HG03196 (cell line): ENCODE measurements around the gene MAD1L1.

Experiments used
- ATAC-seq: cut with Tn5 transposase; IDR thresholded peaks from one replicate; pipeline ENCODE4 v1.9.1; 2021; ENCODE audit not compliant: unreplicated experiment

The MAD1L1 gene

DNA sequence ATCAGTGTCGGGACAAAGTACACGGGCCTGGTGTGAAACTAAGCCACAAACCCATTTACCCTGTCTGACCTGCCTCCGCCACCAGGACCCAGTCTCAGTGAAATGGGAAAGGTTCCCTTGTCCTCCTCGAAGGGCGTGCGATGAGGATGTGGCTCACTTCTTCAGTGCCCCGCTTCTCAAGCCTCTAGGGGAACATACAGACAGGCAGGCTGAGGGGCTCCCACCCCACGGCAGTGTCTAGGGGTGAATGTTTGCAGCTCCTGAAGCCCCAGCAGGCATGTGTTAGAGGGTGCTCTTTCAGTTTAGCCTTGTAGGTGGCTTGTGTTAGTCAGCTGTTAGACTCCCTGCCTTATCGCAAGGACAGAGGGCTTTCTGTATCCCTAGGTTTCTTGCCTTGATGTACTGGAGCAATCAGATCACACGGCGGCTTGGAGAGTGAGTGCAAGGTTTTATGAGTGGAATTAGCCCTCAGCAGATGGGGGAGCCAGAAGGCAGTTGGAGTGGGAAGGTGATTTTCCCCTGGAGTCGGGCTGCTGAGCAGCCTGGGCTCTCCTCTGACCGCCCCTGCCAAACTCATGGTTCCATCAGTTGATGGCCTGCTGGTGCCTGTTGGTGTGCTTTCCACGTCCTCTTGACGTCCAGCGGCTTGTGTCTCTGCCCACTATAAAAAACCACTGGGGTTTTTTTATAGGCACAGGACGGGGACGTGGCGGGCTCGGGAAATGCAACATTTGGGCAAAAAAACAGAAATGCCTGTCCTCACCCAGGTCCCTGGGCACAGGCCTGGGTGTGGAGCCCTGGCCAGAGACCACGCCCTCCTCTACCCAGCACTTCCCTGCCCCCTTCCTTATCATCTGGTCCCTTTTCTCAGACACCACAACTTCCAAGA lies 10.0 kb upstream of the MAD1L1 start:
- no peak for ATAC-seq

DNA sequence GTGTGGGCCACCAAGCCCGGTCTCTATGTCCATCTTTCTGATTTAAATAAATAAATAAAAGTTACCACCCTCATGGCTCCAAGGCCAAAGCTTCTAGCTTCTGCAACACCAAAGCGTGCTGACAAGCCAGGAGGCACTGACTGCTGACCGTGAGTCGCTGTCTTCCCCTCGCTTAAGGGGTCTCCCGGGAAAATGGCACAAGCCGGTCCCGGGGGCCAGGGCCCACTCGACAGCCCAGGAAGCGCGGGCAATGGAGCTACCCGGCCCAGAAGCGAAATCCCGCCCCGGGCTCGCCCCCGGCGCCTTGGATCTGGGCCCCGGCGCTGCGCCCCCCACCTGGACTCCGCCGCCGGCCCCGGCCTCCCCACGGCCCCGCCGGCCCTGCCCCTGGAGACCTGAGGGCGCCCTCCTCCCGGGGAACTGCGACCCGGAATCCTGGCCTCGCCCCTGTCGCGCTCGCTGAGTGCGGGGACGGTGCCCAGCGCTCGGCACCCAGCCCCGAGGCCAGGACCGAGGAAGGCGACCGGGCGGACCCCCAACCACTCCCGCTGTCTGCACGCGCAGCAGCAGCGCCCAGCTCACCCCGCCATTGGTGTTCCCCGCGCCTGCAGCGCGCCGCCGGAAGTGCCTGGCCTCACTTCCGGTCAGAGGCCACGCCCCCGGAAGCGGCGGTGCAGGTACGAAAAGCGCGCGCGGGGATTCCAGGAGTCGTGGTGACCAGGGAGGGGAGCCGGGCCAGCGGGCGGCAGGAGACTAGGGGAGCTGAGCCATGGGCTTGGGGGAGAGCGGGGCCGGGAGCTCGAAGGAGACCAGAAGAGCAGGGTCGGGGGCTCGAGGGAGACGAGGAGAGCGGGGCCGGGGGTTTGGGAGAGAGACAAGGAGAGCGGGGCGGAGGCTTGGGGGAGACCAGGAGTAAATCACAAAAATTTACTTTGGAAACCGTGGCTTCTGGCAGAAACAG lies 9.1 kb upstream of the MAD1L1 start, which contains the start of the genes MRM2 and NUDT1:
TSS of gene MRM2 (minus strand) at position 626 of the 961 bp plus-strand sequence. CDS start at position 590, 36 bp downstream.
TSS of gene NUDT1 (plus strand) at position 647 of the 961 bp plus-strand sequence. CDS start 2,349 bp downstream, outside the sequence.
- peak; percentile 58 for ATAC-seq

DNA sequence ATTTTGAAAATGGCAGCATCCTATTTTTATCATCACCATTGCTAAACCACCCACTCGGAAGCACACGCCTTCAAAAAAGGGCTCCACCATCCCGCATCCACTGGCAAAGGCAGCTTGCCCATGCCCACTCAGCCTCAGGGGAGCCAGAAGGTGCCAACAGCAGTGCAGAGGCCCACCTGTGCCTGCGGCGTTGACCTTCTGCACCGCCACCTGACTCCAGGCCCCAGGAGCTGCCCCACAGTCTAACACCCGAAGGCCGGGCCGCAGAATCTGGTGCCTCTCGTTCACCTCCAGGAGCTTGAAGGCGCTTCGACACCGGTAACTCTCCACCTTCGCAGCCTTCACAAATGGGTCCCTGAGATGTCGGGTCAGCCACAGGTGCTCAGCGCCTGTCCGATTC lies 6.5 kb upstream of the MAD1L1 start:
- no peak for ATAC-seq

DNA sequence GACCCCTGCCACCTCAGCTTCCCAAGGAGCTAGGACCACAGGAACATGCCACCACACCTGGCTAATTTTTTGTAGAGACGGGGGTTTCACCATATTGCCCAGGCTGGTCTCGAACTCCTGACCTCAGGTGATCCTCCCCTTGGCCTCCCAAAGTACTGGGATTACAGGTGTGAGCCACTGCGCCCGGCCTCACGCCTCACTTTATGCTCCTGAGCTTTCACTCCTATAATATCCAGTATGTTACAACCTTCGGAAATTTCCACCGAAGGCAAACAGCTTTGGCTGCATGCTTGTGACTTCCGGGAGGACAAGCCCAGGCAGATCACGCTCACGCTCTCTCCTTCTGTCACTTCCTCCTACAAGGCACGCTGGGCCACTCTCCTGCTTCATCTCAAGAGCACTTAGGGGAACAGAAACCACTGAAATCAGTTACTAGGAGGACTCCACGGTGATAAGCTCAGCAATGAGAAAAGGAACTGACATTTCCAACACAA lies 4.4 kb upstream of the MAD1L1 start:
- peak; percentile 50 for ATAC-seq

DNA sequence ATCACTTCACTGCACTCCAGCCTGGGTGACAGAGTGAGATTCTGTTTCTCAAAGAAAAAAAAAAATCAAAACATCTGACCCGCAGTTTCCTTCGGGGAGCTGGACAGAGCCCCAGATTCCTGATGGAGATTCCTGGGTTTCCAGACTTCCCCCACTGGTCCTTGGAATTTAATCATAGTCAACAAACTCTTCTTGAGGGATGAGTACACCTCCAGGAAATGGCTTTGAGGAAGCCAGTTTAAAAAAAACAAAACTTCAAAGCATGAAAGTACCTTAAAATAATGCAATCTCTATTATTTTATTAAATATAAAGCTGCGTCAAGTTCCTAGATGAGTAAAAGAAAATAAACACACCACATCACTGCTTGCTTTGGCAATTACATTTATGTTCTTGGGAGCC lies 1.2 kb upstream of the MAD1L1 start:
- ATAC-seq: no peak

DNA sequence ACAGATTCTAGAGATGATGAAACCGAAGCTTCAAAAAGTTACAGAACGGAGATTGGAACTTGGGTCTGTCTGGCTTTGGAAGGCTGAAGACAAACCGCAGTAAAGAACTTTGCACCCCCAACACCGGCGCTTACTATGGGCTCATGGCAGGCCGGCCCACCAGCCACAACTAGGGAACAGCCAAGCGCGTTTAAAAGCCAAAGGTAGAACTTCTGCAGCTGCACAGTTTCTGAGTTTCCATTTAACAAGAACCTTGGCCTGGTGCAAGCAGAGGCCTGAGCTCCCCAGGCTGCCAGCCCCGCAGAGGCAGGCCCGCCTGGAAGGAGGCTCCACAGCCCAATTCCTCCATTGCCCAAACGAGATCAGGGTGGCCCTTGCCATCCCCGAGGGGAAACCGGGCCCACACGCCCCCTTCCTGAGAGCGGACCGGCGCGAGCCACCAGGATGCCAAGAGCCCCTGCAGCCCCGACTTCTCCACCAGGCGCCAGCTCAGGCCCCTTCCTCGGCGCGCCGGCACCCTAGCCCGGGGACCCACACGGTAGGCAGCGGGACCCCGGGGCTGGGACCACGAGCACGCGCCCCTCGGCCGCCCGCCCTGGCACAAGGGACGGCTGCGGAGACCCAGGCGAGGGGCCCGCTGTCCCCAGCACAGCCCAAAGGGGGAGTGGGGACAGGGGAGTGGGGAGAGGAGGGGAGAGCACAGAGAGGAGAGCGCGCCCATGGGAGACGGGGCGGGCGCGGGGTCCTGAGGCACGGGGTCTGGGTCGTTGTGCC lies 566 bp downstream of the MAD1L1 start:
- peak; percentile 30 for ATAC-seq

DNA sequence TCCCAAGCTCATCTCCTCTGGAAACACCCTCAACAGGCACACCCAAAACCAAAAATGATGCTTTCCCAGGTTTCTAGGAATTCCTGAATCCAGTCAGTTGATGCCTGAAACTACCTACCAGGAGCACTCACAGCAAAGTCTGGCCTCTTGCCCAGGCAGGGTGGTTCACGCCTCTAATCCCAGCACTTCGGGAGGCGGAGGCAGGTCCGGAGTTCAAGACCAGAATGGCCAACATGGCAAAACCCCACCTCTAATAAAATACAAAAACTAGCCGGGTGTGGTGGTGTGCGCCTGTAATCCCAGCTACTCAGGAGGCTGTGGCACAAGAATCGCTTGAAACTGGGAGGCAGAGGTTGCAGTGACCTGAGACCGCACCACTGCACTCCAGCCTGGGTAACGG lies 1.9 kb downstream of the MAD1L1 start:
- ATAC-seq: no peak

DNA sequence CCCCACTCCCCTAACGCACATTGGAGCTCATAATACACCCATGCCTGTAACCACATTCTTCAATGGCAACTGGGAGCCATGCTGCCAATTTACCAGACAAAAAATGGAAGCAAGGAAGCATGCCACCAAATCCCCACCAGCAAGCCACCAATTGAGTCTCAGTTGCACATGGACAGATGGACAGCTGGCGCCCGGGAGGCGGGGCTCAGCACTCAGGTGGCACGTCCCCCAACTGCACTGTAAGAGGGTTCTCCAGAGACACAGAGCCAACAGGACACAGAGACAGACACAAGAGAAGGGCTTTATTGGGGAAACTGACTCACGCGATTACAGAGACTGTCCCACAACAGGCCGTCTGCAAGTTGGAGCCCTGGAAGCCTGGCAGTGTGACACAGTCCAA lies 2.5 kb downstream of the MAD1L1 start:
- no peak for ATAC-seq

DNA sequence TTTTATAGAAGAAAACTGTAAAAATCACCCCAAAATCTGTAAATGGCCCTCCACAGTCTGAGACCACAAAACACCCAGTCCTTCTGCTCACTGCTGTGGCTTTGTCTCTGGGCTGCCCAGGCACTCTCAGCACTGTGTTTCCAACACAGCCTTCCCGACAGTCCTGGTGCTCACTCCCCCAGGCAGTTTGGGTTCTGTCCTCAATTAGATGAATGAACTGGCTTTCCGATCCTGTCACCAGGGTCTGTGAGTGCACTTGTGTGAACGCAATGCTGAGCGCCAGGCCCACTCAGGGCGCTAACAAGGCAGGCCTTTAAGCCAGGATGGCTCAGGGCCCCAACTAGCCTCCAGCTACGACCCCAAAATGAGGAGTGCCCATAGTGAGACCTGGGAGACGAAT lies 3.3 kb downstream of the MAD1L1 start:
- ATAC-seq: no peak

DNA sequence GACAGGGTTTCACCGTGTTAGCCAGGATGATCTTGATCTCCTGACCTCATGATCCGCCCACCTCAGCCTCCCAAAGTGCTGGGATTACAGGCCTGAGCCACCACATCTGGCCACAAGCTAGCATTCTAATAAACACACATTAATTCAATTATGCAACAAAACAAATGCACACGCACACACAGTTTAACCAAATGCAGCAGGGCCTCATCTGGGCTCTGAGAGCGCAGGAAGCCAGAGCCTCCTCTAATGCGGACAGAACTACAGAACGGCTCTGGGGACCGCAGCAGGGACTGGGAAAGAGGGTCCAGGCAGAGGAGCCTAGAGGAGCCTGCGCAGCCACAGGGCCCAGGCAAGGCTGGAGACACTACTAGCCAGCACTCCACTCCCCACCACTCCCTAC lies 3.8 kb downstream of the MAD1L1 start:
- no peak for ATAC-seq

DNA sequence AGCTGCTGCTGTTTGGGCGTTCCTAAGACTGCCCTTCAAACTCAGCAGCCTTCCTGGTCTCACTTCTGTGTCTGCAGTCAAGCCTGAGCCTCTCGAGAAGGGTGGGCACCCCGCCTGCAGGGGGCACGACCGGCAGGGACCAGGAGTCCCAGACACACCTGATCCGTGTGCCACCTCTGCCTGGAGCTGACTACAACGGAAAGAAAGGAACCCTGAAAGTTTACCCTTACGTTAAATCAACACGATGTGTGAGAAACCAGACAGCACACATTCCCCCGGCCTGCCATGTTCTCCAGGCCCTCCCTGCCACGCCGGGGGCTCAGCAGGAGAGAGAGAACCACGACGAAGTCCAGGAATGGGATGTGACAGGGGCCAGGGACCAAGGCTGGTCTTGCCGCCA lies 5.0 kb downstream of the MAD1L1 start:
- no peak for ATAC-seq

DNA sequence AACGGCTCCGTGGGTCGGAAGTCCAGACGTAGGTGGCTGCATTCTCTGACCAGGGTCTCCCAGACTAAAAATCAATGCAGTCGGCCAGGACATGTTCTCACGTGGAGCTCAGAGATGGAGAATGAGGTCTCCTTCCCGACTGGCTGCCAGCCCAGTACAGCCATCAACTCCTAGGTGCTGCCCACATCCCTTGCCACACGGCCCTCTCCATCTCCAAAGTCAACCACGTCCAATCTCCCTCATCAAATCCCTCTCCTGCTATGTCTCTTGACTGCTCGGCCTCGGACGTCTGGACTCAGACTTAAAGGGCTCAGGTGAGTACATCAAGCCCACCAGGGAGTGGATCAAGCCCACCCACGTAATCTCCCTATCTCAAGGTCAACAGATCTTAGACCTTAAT lies 6.9 kb downstream of the MAD1L1 start:
- no peak for ATAC-seq

DNA sequence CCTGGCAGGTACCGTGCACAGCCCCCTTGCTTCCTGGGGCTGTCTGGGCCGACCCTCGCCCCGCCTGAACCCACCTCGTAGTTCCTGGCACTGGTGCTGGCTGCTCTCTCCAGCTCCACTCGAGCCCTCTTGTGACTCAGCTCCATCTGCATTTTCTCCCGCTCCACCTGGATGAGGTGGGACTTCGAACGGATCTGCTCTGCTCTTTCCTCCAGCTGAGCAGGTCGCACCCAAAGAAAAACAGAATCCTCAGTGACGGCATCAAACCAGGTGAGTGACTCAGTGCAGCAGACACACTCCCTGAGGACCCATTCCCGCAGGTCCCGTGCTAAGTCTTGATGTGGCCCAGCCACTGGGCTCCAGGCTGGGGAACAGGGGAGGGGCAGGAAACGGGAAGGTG lies 7.4 kb downstream of the MAD1L1 start:
- no peak for ATAC-seq

DNA sequence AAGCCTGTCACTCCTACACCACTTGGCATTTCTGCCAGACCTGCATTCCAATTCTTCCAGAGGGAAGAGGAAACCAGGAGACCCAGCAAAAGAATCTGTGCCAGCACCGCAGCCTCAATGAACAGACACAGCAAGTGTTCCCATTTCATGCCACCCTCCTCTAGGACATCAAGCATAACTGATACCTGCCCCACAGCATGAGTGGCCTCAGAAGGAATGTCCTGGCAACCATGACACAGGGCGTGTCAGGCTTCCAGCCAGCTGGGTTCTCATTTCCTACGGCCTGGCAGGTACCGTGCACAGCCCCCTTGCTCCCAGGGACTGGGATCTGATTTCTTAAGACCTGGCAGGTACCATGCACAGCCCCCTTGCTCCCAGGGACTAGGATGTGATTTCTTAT lies 7.8 kb downstream of the MAD1L1 start:
- no peak for ATAC-seq

DNA sequence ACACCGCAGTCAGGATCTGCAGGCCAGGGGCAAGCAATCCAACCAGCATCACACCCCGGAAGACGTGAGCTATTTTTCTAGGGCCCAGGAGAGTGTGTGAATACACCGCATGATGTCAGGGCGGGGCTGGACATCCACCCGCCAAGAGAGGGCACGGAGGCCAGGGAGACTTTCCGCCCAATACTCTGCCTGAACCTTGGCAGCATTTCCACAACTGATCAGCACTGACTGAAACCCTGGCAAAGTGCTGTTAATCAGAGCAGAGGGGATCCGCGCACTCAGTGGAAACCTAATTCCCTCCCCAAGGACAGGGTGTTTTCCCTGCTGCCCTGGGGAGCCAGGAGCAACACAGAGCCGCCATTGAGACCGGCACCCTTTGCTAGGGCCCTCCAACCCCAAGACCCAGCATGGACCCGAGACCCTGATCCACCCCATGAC lies 8.2 kb downstream of the MAD1L1 start:
- no peak for ATAC-seq

DNA sequence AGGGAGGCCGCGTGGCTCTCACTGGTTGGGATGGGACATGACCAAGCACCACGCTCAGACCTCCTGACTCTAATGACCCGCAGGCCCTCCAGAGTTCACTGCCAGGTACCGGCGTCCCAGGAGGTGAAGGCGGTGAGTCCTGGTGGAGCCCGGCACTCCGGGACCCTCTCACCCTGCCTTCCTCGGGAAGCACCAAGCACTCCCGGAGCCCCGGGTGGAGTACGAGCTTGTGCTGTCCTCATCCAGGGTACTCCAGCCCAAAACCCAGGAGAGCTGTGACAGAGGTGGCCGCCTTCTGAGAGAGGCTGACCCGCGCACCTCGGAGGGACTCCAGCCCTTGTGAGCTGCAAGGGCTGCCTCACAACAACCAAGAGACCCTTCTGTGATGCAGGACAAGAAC lies 9.4 kb downstream of the MAD1L1 start:
- no peak for ATAC-seq

DNA sequence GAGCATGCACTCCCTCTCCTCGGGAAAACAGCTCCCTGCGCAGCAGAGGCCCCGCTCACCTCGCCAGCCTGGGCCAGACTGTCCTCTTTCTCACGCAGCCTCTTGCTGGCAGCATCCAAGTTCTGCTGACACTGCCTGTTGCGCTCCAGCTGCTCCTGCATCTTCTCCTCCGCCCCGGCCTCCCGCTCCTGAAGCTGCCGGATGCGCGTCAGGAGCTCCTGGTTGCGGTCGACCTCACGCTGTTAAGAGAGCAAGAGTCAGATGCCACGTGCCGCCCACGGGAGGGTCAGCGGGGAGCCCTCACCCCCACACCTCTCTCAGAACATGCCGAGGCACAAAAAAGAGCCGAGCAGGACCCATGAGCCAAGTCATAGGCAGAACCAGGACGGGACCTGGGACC lies 10.2 kb downstream of the MAD1L1 start:
- no peak for ATAC-seq

DNA sequence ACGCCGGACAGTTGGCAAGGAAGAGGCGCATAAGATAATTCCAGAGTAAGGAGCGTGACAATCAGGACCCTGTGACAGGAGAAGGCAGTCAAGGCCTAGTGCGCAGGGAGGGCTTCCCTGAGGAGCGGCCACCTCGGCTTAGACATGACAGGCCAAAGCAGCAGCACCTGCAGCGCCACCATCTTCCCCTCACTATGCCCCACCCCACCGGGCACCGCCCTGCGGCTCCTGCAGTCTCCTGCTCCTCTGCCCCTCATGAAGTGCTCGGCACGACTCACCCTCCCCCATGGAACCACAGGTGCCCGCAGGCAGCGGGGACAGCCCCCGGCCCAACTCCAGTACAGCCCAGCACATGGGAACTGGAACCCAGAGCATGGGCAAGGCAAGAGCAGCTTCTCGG lies 11.8 kb downstream of the MAD1L1 start:
- no peak for ATAC-seq

DNA sequence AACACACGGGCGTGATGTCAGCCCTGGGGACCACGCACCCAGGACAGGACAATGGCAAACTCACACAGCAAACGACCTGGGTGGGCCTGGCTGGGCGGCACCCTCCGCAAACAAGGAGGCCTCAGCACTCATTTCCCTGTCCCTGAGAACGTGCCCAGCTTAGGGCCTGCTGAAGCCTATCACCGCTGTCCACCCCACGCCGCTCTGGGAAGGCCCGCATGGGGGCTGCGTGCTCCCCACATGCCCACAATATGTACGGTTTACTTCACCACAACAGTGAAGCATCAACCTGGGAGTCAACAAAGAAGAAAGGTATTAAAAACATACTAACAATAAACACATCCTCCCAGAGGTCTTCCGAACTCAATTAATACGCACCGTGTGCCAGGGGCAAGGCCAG lies 12.2 kb downstream of the MAD1L1 start:
- ATAC-seq: no peak

DNA sequence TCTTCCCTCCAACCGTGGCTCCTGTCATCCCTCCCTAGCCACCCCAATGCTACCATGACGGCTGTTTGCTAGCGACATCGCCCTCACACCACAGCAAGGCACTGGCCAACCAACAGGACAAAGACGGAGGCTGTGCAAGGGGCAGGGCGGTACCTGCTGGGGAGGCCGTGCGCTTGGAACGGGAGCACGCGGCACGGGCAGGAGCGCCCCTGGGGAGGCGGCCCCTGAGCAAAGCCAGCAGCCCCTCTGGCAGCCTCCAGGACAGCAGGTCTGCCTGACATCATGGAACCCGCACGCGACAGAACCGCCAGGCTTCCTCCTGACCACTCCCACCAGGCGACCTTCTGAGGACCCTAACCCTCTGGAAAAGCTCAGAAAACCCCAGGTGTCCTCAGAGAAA lies 12.7 kb downstream of the MAD1L1 start:
- ATAC-seq: no peak

DNA sequence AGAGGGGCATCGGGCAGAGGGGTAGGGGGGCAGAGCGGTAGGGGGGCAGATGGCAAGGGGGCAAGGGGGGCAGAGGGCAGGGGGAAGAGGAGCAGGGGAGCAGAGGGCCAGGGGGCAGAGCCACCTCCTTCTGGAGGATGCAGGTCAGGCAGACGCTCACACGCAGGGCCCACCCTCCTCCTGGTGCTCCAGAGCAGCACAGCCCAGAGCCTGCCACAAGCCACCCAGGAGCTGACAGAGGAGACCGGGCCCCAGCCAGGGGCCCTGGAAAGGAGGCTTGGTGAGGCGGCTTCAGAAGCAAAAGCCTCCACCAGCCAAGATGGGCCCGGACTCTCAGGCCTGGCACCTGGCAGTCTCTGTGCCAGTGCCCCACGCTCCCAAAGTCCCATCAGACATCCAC lies 13.1 kb downstream of the MAD1L1 start:
- no peak for ATAC-seq
